HepG2 (cell line): ENCODE results near the gene TBCCD1. TPM values are rescaled to one million over a fixed set of nuclear protein-coding genes. Genes with fewer than 3 reads are reported as not detected.

ENCODE experiments used
- BRD4 ChIP-seq: sonication (generic); formaldehyde crosslinking; IDR thresholded peaks from 2 replicates; pipeline ENCODE4 v1.4.0; 2020; ENCODE audit warnings: missing genetic modification reagents
- CREB1 ChIP-seq, 2 experiments: fragments of 450-650 bp in 1 of 2; IDR thresholded peaks; 2 replicates each; pipeline ENCODE4 v1.6.1; 2016 to 2017; ENCODE audit warnings: control low read depth in 1 of 2, mild to moderate bottlenecking in 1 of 2, missing compliant biosample characterization in 1 of 2, missing genetic modification characterization in 1 of 2
- FOXO1 ChIP-seq: sonication (generic); formaldehyde crosslinking; IDR thresholded peaks from 2 replicates; pipeline ENCODE4 v1.4.0; 2020; ENCODE audit warnings: missing genetic modification reagents
- HOXA5 ChIP-seq: sonication (generic); formaldehyde crosslinking; IDR thresholded peaks from 2 replicates; pipeline ENCODE4 v1.4.0; 2020; ENCODE audit warnings: missing genetic modification reagents
- NFE2L2 ChIP-seq: fragments of 150-350 bp; IDR thresholded peaks from 2 replicates; pipeline ENCODE4 v1.6.1; 2014; ENCODE audit warnings: low read length
- NR2C2 ChIP-seq: sonication (generic); formaldehyde crosslinking; IDR thresholded peaks from 2 replicates; pipeline ENCODE4 v1.4.0; 2020; ENCODE audit warnings: missing genetic modification reagents, mild to moderate bottlenecking, moderate library complexity, borderline replicate concordance
- POGZ ChIP-seq: sonication (generic); formaldehyde crosslinking; IDR thresholded peaks from 2 replicates; pipeline ENCODE4 v1.4.0; 2020; ENCODE audit warnings: mild to moderate bottlenecking, missing genetic modification reagents
- SIX1 ChIP-seq: sonication (generic); formaldehyde crosslinking; IDR thresholded peaks from 2 replicates; pipeline ENCODE4 v1.4.0; 2020; ENCODE audit warnings: missing genetic modification reagents, borderline replicate concordance
- SNAPC5 ChIP-seq: sonication (generic); formaldehyde crosslinking; IDR thresholded peaks from 2 replicates; pipeline ENCODE4 v1.8.1; 2023; ENCODE audit warnings: mild to moderate bottlenecking, missing genetic modification reagents, borderline replicate concordance
- SOX6 ChIP-seq, 2 experiments: fragments of 450-650 bp in 1 of 2; sonication (generic) in 1 of 2; formaldehyde crosslinking in 1 of 2; IDR thresholded peaks; 2 replicates each; pipeline versions ENCODE4 v1.4.0 to v1.6.1; 2017 to 2020; ENCODE audit warnings: antibody characterized with exemption in 1 of 2, mild to moderate bottlenecking in 1 of 2, missing genetic modification reagents in 1 of 2
- ZNF335 ChIP-seq: sonication (generic); formaldehyde crosslinking; IDR thresholded peaks from 2 replicates; pipeline ENCODE4 v1.4.0; 2020; ENCODE audit warnings: missing genetic modification reagents
- ZNF446 ChIP-seq: sonication (generic); formaldehyde crosslinking; IDR thresholded peaks from 2 replicates; pipeline ENCODE4 v1.5.0; 2020; ENCODE audit warnings: mild to moderate bottlenecking, missing genetic modification reagents
- ZNF546 ChIP-seq: sonication (generic); formaldehyde crosslinking; conservative IDR thresholded peaks from 2 replicates; pipeline ENCODE4 v1.8.1; 2023; ENCODE audit warnings: mild to moderate bottlenecking, missing genetic modification reagents
- ZNF652 ChIP-seq: IDR thresholded peaks from 2 replicates; pipeline ENCODE4 v1.6.1; 2016; ENCODE audit warnings: low read depth, borderline replicate concordance
- ZNF816 ChIP-seq: sonication (generic); formaldehyde crosslinking; IDR thresholded peaks from 2 replicates; pipeline ENCODE4 v1.8.0; 2022; ENCODE audit warnings: missing genetic modification reagents, mild to moderate bottlenecking, borderline replicate concordance
- ZNF850 ChIP-seq: sonication (generic); formaldehyde crosslinking; conservative IDR thresholded peaks from 2 replicates; pipeline ENCODE4 v1.9.0; 2021; ENCODE audit warnings: mild to moderate bottlenecking, missing genetic modification reagents
- polyA plus RNA-seq, 8 experiments: library from polyadenylated mRNA; depleted of rRNA in 3 of 8; stranded (reverse) in 7 of 8; unstranded in 1 of 8; fragments of >200 nt; fragmentation: Illumina TruSeq in 4 of 8; extraction: Trizol in 4 of 8; gene quantifications; 2 replicates each; pipeline versions ENCODE4 v1.2.1 to v1.2.3, GENCODE V29; 2011 to 2016; ENCODE audit warnings: low read depth in 4 of 8, missing spikeins in 1 of 8, mixed read lengths in 1 of 8; ENCODE audit not compliant: insufficient read depth in 1 of 8
- total RNA-seq, 5 experiments: library from RNA; depleted of rRNA; stranded (reverse); fragments of >200 nt; fragmentation: Illumina TruSeq; extraction: Trizol; gene quantifications; 2 replicates each; pipeline ENCODE4 v1.2.3, GENCODE V29; 2016; ENCODE audit warnings: low read depth in 1 of 5
- TF ChIP-seq, protein P1 (sequence below): IDR thresholded peaks from 2 replicates; pipeline ENCODE4 v1.6.1; 2016; ENCODE audit warnings: missing genetic modification reagents, missing compliant biosample characterization
- TF ChIP-seq, protein P2 (sequence below): sonication (generic); formaldehyde crosslinking; IDR thresholded peaks from 2 replicates; pipeline ENCODE4 v1.4.0; 2020; ENCODE audit warnings: missing genetic modification reagents
- TF ChIP-seq, protein P3 (sequence below): sonication (generic); formaldehyde crosslinking; IDR thresholded peaks from 2 replicates; pipeline ENCODE4 v1.8.0; 2022; ENCODE audit warnings: mild to moderate bottlenecking, missing genetic modification reagents, borderline replicate concordance
- TF ChIP-seq, protein P4 (sequence below): sonication (generic); formaldehyde crosslinking; IDR thresholded peaks from 2 replicates; pipeline ENCODE4 v1.4.0; 2020; ENCODE audit warnings: missing genetic modification reagents, mild to moderate bottlenecking, borderline replicate concordance

Gene TBCCD1
- total and polyA plus RNA-seq, 2 of the 13 experiments (the other 11 are each of a cell fraction or from before 2014, with no cell fraction given), result 13.6 to 16.2 TPM

- TF ChIP-seq ZNF652 (CRISPR knock-in tag), result peak; percentile 63; the same call in 1 of the 2 replicates
- TF ChIP-seq ZNF850 (CRISPR knock-in tag), result no peak
- TF ChIP-seq ZNF816 (CRISPR knock-in tag), result peak; percentile 50; the same call in 1 of the 2 replicates
- TF ChIP-seq BRD4 (CRISPR knock-in tag), result peak; percentile 77
- peak; percentile 85 for TF ChIP-seq FOXO1 (CRISPR knock-in tag)
- TF ChIP-seq, protein P1, sequence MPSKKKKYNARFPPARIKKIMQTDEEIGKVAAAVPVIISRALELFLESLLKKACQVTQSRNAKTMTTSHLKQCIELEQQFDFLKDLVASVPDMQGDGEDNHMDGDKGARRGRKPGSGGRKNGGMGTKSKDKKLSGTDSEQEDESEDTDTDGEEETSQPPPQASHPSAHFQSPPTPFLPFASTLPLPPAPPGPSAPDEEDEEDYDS (CRISPR knock-in tag), result peak; percentile 75
- 0 out of 2 replicates have a peak, but pooled peaks have one; percentile 37 for TF ChIP-seq ZNF335
- TF ChIP-seq CREB1 (IDR thresholded peaks at IDR 0.05), result no peak
- peak; percentile 83 for TF ChIP-seq CREB1 (CRISPR knock-in tag; IDR thresholded peaks at IDR 0.05)
- peak; percentile 91 for TF ChIP-seq HOXA5 (CRISPR knock-in tag)
- no peak for TF ChIP-seq SOX6 (IDR thresholded peaks at IDR 0.05)
- TF ChIP-seq SOX6 (CRISPR knock-in tag; IDR thresholded peaks at IDR 0.05), result peak; percentile 87
- no peak for TF ChIP-seq ZNF446 (CRISPR knock-in tag)
- TF ChIP-seq POGZ (CRISPR knock-in tag), result no peak
- TF ChIP-seq NFE2L2, result peak; percentile 57; the same call in 1 of the 2 replicates
- no peak for TF ChIP-seq NR2C2 (CRISPR knock-in tag)
- TF ChIP-seq SIX1, result peak; percentile 87
- TF ChIP-seq, protein P2, sequence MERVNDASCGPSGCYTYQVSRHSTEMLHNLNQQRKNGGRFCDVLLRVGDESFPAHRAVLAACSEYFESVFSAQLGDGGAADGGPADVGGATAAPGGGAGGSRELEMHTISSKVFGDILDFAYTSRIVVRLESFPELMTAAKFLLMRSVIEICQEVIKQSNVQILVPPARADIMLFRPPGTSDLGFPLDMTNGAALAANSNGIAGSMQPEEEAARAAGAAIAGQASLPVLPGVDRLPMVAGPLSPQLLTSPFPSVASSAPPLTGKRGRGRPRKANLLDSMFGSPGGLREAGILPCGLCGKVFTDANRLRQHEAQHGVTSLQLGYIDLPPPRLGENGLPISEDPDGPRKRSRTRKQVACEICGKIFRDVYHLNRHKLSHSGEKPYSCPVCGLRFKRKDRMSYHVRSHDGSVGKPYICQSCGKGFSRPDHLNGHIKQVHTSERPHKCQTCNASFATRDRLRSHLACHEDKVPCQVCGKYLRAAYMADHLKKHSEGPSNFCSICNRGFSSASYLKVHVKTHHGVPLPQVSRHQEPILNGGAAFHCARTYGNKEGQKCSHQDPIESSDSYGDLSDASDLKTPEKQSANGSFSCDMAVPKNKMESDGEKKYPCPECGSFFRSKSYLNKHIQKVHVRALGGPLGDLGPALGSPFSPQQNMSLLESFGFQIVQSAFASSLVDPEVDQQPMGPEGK (CRISPR knock-in tag), result 0 out of 2 replicates have a peak, but pooled peaks have one; percentile 23
- no peak for TF ChIP-seq ZNF546 (CRISPR knock-in tag)
- TF ChIP-seq, protein P3, sequence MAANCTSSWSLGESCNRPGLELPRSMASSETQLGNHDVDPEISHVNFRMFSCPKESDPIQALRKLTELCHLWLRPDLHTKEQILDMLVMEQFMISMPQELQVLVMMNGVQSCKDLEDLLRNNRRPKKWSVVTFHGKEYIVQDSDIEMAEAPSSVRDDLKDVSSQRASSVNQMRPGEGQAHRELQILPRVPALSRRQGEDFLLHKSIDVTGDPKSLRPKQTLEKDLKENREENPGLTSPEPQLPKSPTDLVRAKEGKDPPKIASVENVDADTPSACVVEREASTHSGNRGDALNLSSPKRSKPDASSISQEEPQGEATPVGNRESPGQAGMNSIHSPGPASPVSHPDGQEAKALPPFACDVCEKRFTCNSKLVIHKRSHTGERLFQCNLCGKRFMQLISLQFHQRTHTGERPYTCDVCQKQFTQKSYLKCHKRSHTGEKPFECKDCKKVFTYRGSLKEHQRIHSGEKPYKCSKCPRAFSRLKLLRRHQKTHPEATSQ (CRISPR knock-in tag), result peak; percentile 57; the same call in 1 of the 2 replicates
- no peak for TF ChIP-seq SNAPC5
- TF ChIP-seq, protein P4, sequence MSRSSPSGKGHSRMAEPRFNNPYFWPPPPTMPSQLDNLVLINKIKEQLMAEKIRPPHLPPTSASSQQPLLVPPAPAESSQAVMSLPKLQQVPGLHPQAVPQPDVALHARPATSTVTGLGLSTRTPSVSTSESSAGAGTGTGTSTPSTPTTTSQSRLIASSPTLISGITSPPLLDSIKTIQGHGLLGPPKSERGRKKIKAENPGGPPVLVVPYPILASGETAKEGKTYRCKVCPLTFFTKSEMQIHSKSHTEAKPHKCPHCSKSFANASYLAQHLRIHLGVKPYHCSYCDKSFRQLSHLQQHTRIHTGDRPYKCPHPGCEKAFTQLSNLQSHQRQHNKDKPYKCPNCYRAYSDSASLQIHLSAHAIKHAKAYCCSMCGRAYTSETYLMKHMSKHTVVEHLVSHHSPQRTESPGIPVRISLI (CRISPR knock-in tag), result peak; percentile 60; the same call in 1 of the 2 replicates
These were observed 38.7 kb upstream of the TBCCD1 start (continued) for GRCh38 chr3:186605561-186606545.
